Stimulated activated CD8-positive, alpha-beta memory T cell treated with anti-CD3 and anti-CD28 coated beads, Interleukin-4, amount 100 ng/mL, for 48 hours (primary cell): Measurements from ENCODE around the gene TEX261.

Experiments
- DNase-seq: peaks from one replicate; pipeline ENCODE4 v3.0.0-alpha.2; 2020

The TEX261 gene

GRCh38 chr2:70981421-70981820, 13.3 kb downstream of the TEX261 start:
- peak; percentile 6 for DNase-seq

DNA sequence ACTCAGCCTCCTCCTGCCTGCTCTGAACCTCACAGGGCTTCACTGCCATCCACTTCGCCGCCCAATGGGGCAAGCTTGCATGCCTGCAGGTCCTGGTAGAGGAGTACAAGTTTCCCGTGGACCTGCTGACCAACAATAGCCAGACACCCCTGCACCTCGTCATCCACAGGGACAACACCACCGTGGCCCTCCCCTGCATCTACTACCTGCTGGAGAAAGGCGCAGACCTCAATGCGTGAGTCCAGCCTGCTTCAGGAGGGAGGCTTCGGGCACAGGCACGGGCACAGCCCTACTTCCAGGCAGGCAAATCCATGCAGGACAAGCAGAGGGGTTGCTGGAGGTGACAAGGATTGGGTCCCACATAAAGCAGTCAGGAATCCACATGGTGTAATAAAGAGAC, 15.0 kb downstream of the TEX261 start:
- DNase-seq = no peak

GRCh38 chr2:70979180-70979488, 15.5 kb downstream of the TEX261 start:
- no peak for DNase-seq

GRCh38 chr2:70978341-70979179, 16.1 kb downstream of the TEX261 start, which contains the start of gene ANKRD53:
Gene ANKRD53 (plus strand): TSS chr2:70978630. CDS start chr2:70978646, 16 bp downstream.
- DNase-seq = no peak

GRCh38 chr2:70977605-70978205, 17.0 kb downstream of the TEX261 start:
- no peak for DNase-seq

DNA sequence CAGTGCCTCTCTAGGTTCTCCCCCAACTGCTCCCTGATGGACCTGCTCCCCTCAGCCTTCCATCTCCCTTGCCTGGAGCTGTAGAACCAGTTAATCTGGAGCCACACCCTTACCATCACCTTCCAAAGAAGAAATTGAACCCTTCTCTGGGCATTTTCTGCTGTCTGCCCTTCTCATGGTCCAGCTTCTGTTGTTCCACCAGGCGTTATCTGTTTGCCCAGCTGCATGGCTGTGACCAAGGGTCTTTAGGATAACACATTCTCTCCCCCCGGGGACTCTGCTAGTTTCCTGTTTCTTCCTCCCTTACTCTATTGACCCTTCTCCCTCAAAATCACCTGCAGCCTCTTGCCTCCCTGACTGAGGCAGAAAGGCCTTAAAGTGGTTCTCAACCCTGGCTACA, 19.4 kb downstream of the TEX261 start:
- no peak for DNase-seq

DNA sequence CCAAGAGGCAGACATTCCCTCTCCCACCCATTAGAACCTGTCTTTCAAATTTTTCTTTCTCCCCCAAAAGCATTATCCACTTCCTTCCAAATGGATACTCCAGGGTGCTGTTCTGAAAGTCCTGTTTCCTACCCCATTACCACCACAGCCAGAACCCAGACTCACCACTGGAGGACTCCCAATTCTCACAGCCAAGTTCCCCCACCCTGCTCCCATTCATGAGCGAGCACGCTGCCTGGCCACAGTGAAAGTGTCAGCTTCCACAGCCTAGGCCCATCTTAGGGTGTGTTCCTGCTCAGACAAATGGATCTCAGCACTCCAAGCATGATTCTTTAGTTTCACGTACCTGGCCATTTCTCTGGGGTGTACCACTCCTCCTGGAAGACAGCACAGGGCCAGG, 20.1 kb downstream of the TEX261 start:
- no peak for DNase-seq

GRCh38 chr2:70967189-70967588, 27.5 kb downstream of the TEX261 start:
- DNase-seq = no peak

GRCh38 chr2:70966681-70967080, 28.0 kb downstream of the TEX261 start:
- no peak for DNase-seq

GRCh38 chr2:70965506-70965905, 29.2 kb downstream of the TEX261 start:
- no peak for DNase-seq

GRCh38 chr2:70964596-70965386, 29.9 kb downstream of the TEX261 start:
- DNase-seq = peak; percentile 90

GRCh38 chr2:70964133-70964532, 30.5 kb downstream of the TEX261 start:
- DNase-seq = no peak

DNA sequence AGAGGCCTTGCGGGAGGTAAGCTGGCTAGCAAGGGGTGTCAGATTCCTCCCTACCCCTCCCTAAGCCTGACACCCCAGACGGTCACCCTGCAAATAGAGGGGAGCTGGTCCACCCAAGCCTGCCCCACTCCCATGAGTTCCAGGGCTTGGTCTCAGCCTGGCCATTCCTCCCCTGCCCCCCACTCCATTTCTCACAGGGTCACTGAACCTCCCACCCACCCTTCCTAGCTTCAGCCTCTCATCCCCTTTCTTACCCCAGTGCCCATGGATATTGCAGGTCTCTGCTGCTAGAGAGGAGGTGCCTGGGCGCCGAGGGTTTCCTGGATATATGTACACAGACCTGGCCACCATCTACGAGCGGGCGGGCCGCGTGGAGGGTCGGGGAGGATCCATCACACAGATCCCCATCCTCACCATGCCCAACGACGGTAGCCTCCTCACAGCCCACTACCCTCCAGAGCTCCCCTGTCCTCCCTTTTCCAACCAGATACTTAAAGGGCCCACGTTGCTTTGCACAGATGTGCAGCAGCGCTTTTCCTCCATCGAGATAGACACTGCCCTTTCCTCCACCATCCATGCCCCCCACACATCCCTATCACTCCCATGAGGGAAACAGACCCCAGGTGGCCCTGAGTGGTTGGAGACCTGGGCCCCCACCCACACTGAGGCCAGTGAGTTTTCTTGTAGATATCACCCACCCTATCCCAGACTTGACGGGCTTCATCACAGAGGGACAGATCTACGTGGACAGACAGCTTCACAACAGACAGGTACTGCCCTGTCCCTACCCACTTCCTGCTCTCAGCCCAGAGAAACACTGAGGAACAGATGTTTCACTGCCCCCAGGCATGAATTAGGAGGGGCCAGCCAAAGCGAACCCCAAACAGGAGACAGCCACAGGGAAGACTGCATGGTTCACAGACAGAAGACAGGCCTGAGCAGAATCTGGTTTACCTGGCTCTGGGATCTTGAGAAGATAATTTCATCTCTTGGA, 31.5 kb downstream of the TEX261 start:
- peak; percentile 16 for DNase-seq

DNA sequence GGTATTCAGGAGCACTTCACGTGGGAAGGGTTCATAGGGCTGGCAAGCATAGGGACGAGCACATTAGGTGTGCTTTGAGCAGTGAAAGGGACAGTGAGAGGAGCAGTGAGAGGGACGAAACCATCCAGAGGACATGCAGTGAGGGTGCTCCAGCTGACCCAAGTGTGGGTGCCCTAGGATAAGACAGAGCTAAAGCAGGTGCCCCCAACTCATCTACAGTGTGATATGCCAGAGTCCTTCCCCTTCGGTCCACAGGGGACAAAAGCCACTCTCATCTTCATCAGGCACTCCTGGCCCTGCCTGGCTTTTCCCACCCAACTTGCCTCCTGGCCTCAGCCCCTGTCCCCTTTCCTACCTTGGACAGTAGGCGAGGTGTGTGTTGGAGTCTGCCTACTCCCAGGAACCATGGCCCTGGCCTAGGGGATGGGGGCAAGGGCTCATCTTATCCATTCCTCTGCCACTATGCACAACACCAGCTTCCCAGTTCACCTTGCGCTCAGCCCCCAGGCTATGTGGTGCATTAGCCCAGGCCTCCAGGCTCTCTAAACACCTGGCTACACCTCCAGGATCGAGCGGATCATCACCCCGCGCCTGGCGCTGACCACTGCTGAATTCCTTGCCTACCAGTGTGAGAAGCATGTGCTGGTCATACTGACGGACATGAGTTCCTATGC, 32.3 kb downstream of the TEX261 start:
- DNase-seq = peak; percentile 18

DNA sequence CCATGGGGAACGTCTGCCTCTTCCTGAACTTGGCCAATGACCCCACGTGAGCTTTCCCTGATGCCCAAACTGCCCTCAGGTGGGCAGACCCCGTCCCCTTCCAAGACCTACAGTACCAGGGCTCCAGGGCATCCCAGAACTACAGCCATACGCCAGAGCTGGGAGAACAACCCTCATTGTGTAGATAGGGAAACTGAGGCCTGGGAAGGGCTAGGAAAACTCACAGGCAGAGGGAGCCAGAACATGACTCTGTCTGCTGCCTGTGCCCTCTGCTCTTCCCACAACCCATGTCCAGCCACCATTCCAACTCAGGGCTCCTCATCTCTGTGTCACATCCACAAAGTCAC, 33.1 kb downstream of the TEX261 start:
- DNase-seq = no peak

DNA sequence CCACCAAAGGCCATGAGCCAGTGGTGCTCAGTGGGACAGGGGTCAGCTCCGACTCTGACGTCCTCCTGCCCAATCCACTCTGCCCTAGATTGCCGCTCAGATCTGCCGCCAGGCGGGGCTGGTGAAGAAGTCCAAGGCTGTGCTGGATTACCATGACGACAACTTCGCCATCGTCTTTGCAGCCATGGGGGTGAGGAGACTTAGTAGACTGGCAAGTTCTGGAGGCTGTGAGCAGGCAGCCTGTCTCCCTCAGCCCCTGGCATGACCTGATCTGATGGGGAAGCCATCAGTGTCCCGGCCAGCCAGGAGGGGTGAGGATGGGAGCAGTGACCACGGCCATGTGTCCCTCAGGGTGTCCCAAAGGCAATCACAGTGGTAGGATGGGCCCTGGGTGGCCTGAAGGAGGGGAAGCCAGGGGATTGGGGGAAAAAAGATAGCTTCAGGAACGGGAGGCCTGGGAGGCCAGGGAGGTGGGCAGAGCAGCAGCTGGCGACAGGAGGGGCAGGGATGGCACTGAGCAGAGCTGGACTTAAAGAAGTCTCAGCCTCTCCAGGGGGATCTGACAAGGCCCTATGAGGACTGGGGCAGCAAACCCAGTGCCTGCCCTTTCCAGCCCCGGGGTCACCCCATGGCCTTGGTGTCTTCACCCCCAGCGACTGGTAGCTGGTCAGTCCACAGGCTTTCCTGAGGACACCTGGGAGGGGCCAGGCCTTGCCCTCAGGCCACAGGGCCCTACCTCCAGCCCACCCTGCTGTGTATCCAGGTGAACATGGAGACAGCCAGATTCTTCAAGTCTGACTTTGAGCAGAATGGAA, 33.6 kb downstream of the TEX261 start:
- DNase-seq = peak; percentile 18

- peak; percentile 33 for DNase-seq
Observed at GRCh38 chr2:70959851-70960832, 34.5 kb downstream of the TEX261 start.

DNA sequence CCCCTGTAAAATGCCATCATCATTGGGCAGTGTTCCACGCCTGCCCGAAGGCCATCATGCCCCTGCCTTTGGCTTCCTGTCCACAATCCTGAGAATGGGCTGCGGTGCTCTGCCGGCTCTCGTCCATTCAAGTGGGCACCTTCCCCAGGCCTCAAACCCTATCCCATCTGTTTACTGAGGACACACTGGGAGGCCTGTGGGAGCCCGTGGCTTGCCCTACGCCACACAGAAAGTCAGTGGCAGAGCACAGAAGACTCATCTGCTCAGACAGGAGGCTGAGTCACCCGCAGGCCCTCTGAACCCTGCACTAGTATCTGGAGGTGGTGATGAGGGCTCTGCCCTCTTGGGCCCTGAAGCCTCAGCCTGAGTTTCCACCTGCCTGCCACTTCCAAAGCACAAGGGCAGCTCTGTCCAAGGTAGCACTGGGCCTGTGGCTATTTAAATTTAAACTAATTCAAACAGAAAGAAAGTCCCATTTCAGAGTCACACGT, 35.4 kb downstream of the TEX261 start:
- DNase-seq = peak; percentile 19

DNA sequence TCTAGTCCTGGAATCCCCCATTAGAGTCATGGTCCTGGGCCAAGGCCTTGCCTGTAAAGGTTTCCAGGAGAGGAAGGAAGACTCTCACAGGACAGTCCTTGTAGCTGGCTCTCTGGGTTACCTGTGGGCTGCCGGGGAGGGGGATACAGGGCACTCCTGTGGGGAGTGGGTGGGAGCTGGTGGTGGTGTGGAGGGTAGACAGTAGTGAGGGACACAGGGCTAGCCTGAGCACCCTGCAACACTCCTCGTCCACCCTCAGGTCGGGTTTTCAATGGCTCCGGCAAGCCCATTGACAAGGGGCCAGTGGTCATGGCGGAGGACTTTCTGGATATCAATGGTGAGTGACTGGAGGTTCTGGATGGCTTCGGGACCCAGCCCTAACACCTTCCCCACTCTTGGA, 35.9 kb downstream of the TEX261 start:
- DNase-seq = peak; percentile 14

- peak; percentile 13 for DNase-seq
Observed at GRCh38 chr2:70957798-70958197, 36.9 kb downstream of the TEX261 start.
